Measurements from ENCODE around the gene WFS1.

WFS1 gene

GRCh38 chr4:6232836-6233785 is 36.5 kb upstream of the WFS1 start:
- DNase-seq, result no peak

GRCh38 chr4:6233929-6234328 is 35.7 kb upstream of the WFS1 start:
- DNase-seq, result no peak

- no peak for DNase-seq
Measured at GRCh38 chr4:6235012-6235411, 34.6 kb upstream of the WFS1 start.

- no peak for DNase-seq
Measured at GRCh38 chr4:6235901-6236640, 33.6 kb upstream of the WFS1 start.

- DNase-seq, result no peak
Measured at GRCh38 chr4:6236816-6237390, 32.7 kb upstream of the WFS1 start.

GRCh38 chr4:6239486-6239885 is 30.2 kb upstream of the WFS1 start:
- no peak for DNase-seq

- DNase-seq, result no peak
Measured at GRCh38 chr4:6239968-6240367, 29.7 kb upstream of the WFS1 start.

GRCh38 chr4:6241062-6241845 is 28.4 kb upstream of the WFS1 start:
- no peak for DNase-seq

- DNase-seq, result no peak
Measured at GRCh38 chr4:6242271-6243029, 27.2 kb upstream of the WFS1 start.

- peak; percentile 84 for DNase-seq
Measured at GRCh38 chr4:6245246-6246169, 24.1 kb upstream of the WFS1 start.

GRCh38 chr4:6246170-6246634 is 23.4 kb upstream of the WFS1 start:
- no peak for DNase-seq

GRCh38 chr4:6248394-6248793 is 21.3 kb upstream of the WFS1 start:
- no peak for DNase-seq

- peak; percentile 47 for DNase-seq
Measured at GRCh38 chr4:6250235-6250983, 19.2 kb upstream of the WFS1 start.

- DNase-seq, result no peak
Measured at GRCh38 chr4:6250984-6251295, 18.7 kb upstream of the WFS1 start.

GRCh38 chr4:6251365-6251764 is 18.3 kb upstream of the WFS1 start:
- no peak for DNase-seq

- no peak for DNase-seq
Measured at GRCh38 chr4:6252051-6252450, 17.6 kb upstream of the WFS1 start.

GRCh38 chr4:6253111-6253510 is 16.5 kb upstream of the WFS1 start:
- no peak for DNase-seq

- DNase-seq, result no peak
Measured at GRCh38 chr4:6253961-6254360, 15.7 kb upstream of the WFS1 start.

- DNase-seq, result no peak
Measured at GRCh38 chr4:6256141-6256540, 13.5 kb upstream of the WFS1 start.

All from right kidney (tissue), 1 donor.